Measurements from ENCODE around the gene NINJ2. TPM values are rescaled to one million over a fixed set of nuclear protein-coding genes. Genes with fewer than 3 reads are reported as not detected.

The NINJ2 gene
- total RNA-seq, 2 donors from 2014 or later = 2.1 to 4.2 TPM

DNA sequence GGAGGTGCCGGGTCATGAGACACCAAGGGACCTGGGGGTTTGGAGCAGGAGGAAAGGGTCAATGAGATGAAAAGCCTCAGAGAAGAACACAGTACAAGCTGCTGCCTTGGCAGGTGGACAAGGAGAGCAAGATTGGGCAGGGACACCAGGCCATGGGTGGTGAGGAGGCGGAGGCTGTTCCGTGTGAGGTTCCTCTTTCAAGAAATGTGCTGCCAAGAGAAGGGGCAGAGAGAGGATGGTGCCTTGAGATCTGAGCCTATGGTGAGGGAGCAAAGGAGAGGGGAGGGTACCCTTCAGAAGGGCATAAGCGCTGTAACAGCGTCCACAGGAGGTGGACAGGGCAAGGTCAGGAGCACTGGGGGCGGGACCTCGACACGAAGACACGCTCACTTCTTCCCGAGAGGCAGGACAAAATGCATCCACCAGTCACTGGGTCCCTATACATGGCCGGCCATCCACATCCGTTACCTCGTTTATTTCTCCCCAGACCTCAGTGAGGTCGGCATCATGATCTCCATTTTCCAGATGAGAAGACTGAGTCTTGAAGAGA lies 103.3 kb downstream of the NINJ2 start:
- intact Hi-C loops (cut with DNase I) = loop anchor here (10.0 kb wide), 1 partner anchor 535 kb away; no protein-coding TSS in a partner anchor
- no peaks in the 10 kb centered on the region for H3K36me3 ChIP-seq

DNA sequence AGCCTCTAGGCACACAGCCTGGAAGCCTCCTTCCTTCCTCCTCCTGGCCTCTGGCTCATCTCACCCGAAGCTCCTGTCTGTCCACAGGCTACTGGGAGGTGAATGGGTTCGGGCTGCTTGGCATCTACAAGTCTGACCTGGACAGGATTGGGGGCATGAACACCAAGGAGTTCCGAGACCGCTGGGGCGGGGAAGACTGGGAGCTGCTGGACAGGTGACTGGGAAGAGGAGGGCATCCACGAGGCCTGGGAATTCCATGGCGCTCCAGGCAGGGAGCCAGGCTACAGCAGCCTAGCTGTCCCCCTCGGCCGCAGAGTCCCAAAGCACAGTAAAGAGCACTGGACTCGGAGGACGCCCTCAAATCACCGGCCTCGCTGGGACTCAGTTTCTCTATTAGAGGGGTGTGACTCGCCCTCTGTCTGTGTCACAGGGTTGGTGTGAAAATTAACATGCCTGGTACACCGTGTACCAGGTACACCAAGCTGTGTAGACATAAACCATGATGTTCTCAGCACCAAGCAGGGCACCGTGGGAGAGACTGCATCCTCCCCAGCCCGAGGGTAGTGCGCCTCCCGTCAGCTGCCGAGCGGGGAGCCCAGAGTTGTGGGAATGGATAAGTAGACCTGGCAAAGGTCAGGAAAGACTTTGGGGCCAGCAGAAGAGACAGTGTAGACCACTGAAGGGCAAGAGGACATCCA lies 103.9 kb downstream of the NINJ2 start:
- H3K9ac ChIP-seq (ENCODE audit: low read depth in 2 of 2, low read length in 2 of 2) = no peak overlapping the region
- H3K36me3 ChIP-seq = no peaks in the 10 kb centered on the region
- H3K9me3 ChIP-seq = no peaks in the 10 kb centered on the region
- H3K27me3 ChIP-seq = no peaks in the 10 kb centered on the region
- H3K4me3 ChIP-seq = no peak overlapping the region
- H3K4me1 ChIP-seq = no peaks in the 10 kb centered on the region
- DNase-seq = no peak
- intact Hi-C loops (cut with DNase I) = no loop called here
- no peak for TF ChIP-seq CTCF (IDR thresholded peaks at IDR 0.05)
- no peak overlapping the region for H3K27ac ChIP-seq

More for the DNA sequence above, 103.3 kb downstream of the NINJ2 start:
- no peak for TF ChIP-seq CTCF (IDR thresholded peaks at IDR 0.05)
- H3K4me1 ChIP-seq = no peaks in the 10 kb centered on the region
- H3K27me3 ChIP-seq = no peaks in the 10 kb centered on the region
- no peak overlapping the region for H3K4me3 ChIP-seq
- no peaks in the 10 kb centered on the region for H3K9me3 ChIP-seq
- no peak overlapping the region for H3K27ac ChIP-seq
- no peak overlapping the region for H3K9ac ChIP-seq (ENCODE audit: low read depth in 2 of 2, low read length in 2 of 2)
- DNase-seq = no peak

DNA sequence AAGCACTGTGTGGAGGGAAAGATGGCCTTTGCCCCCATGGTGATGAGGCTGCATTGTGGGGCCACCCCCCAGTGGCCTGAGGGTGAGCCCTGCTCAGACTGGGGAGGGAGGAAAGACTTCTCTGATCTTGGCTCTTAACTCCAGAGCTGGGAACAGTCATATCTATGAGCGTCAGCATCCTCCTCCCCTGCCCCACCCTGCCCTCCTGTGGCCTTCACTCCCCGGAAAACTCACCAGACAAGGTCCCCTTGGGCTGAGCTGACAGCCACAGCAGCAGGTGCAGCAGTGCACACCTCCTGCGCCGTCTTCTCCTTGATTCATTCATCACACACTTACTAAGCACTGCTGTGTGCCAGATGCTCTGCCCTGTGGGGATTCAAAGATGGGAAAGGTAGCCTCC lies 104.7 kb downstream of the NINJ2 start:
- intact Hi-C loops (cut with DNase I) = no loop called here
- H3K9me3 ChIP-seq = no peaks in the 10 kb centered on the region
- H3K9ac ChIP-seq (ENCODE audit: low read depth in 2 of 2, low read length in 2 of 2) = no peak overlapping the region
- no peak overlapping the region for H3K4me3 ChIP-seq
- no peaks in the 10 kb centered on the region for H3K36me3 ChIP-seq
- no peaks in the 10 kb centered on the region for H3K27me3 ChIP-seq
- H3K27ac ChIP-seq = no peak overlapping the region
- no peak for TF ChIP-seq CTCF (IDR thresholded peaks at IDR 0.05)
- H3K4me1 ChIP-seq = no peaks in the 10 kb centered on the region
- DNase-seq = no peak

DNA sequence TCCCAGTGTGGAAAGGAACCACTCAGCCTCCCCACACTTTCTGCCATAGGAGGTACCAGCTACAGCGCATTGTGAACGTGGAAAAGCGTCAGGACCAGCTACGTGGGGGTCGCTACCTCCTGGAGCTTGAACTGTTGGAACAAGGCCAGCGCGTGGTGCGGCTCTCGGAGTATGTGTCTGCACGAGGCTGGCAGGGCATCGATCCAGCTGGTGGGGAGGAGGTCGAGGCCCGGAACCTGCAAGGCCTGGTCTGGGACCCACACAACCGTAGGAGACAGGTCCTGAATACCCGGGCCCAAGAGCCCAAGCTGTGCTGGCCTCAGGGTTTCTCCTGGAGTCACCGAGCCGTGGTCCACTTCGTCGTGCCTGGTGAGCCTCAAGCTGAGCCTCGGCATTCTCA lies 106.7 kb downstream of the NINJ2 start:
- intact Hi-C loops (cut with DNase I) = no loop called here
- Histone ChIP-seq H3K9ac (ENCODE audit: low read depth in 2 of 2, low read length in 2 of 2) (no peak overlapping the region), H3K4me3 (no peak overlapping the region), H3K27me3 (no peaks in the 10 kb centered on the region), H3K36me3 (no peaks in the 10 kb centered on the region), H3K4me1 (no peaks in the 10 kb centered on the region), H3K9me3 (no peaks in the 10 kb centered on the region), H3K27ac (no peak overlapping the region)
- TF ChIP-seq CTCF (IDR thresholded peaks at IDR 0.05) = no peak
- no peak for DNase-seq

GRCh38 chr12:554001-554285 lies 109.3 kb downstream of the NINJ2 start:
- Histone ChIP-seq H3K4me1 (no peaks in the 10 kb centered on the region), H3K9ac (ENCODE audit: low read depth in 2 of 2, low read length in 2 of 2) (no peak overlapping the region), H3K27me3 (no peaks in the 10 kb centered on the region), H3K36me3 (no peaks in the 10 kb centered on the region), H3K27ac (no peak overlapping the region), H3K9me3 (no peaks in the 10 kb centered on the region), H3K4me3 (no peak overlapping the region)
- intact Hi-C loops (cut with DNase I) = loop anchor here (5.0 kb wide), 1 partner anchor 112 kb away; no protein-coding TSS in a partner anchor
- TF ChIP-seq CTCF (IDR thresholded peaks at IDR 0.05) = no peak
- DNase-seq = no peak
